Testis (tissue), 3 donors: ENCODE data around the gene C11orf24. TPM values are rescaled to one million over a fixed set of nuclear protein-coding genes. Genes with fewer than 3 reads are reported as not detected.

Source experiments
- DNase-seq: peaks from one replicate; pipeline ENCODE4 v3.0.0-alpha.2; 2019
- H3K27ac ChIP-seq, 2 donors: fragments of 200-600 bp; sonication (generic); one replicate each; pipeline ENCODE4 v1.5.1; 2019
- H3K27me3 ChIP-seq: fragments of 200-600 bp; sonication (generic); one replicate; pipeline ENCODE4 v1.5.1; 2019
- H3K36me3 ChIP-seq: fragments of 200-600 bp; sonication (generic); one replicate; pipeline ENCODE4 v1.5.1; 2017; ENCODE audit warnings: low read depth; ENCODE audit errors: missing control alignments
- H3K4me1 ChIP-seq: fragments of 200-600 bp; sonication (generic); one replicate; pipeline ENCODE4 v1.5.1; 2019
- H3K4me3 ChIP-seq, 2 donors: fragments of 200-600 bp; sonication (generic); one replicate each; pipeline ENCODE4 v1.5.1; 2017 to 2019
- H3K9me3 ChIP-seq: fragments of 200-600 bp; sonication (generic); one replicate; pipeline ENCODE4 v1.5.1; 2017
- CTCF ChIP-seq, 3 experiments: fragments of 450-650 bp in 2 of 3; fragments of 200-600 bp in 1 of 3; sonication (generic) in 1 of 3; IDR thresholded peaks; one replicate each; pipeline ENCODE4 v1.5.1; 2016 to 2019; ENCODE audit warnings: antibody characterized with exemption in 3 of 3, mild to moderate bottlenecking in 2 of 3, moderate library complexity in 1 of 3
- POLR2A ChIP-seq: fragments of 450-650 bp; IDR thresholded peaks from one replicate; pipeline ENCODE4 v1.6.1; 2017; ENCODE audit warnings: antibody characterized with exemption, mild to moderate bottlenecking, moderate library complexity
- WGBS, 2 donors: methylation state at CpG; one replicate each; pipeline ENCODE4 v1.1.5; 2018; 5-methylcytosine and 5-hydroxymethylcytosine counted together
- intact Hi-C: fragments of 100-400 bp; cut with DNase I; formaldehyde crosslinking; loops from one replicate; pipeline ENCODE4 v1.15.1; 2023; ENCODE audit warnings: low total_unique reads
- polyA plus RNA-seq: library from polyadenylated mRNA; stranded (reverse); fragments of 350-450 nt; fragmentation: Illumina TruSeq; extraction: RNeasy Lipid Tissue Mini Kit (QIAGEN cat#74804); gene quantifications from one replicate; pipeline ENCODE4 v1.2.3, GENCODE V29; 2014; ENCODE audit warnings: low read depth, low replicate concordance; ENCODE audit not compliant: insufficient read depth
- total RNA-seq, 2 donors: library from RNA; depleted of rRNA; stranded (reverse); fragments of >200 nt; gene quantifications; one replicate each; pipeline ENCODE4 v1.2.3, GENCODE V29; 2016

The C11orf24 gene
- total and polyA plus RNA-seq, 3 donors from 2014 or later = 29.6 to 87.7 (median 65.7) TPM

DNA sequence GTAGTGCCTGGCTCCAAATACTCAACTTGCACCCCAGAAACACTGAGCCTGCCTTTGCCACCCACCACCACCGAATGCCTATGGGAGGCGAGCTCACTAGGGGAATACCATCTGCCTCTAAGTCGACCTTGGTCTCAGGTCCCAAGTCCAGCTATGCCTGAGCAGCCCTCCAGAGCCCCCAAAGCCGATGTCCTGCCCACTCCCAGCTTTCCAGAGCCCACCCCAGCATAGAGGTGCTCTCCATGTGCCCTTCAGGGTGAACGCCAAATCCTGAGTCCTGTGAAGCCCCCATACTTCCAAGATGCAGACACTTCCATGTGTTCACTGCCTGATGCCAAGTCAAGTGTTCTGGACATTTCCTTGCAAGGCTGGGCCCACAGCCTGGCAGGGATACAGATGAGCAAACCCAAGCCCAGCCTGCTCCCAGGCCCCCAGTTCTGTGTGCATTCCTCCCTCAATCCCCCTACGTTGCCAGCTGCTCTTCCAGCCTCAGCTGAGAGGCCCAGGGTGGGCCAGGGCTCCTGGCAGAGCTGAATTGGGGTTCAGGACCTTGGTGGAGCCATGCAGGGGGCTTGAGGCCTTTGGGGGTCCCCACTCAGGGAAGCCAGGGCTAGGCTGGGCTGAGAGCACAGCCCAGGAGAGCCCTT is 56.1 kb downstream of the C11orf24 start:
- no peaks in the 10 kb centered on the region for H3K27me3 ChIP-seq
- DNase-seq = no peak
- intact Hi-C loops = no loop called here
- no peak overlapping the region for H3K27ac ChIP-seq
- TF ChIP-seq POLR2A = no peak
- TF ChIP-seq CTCF (IDR thresholded peaks at IDR 0.05) = no peak
- H3K4me3 ChIP-seq = no peak overlapping the region
- H3K4me1 ChIP-seq = peaks cover 15% of the 10 kb centered on the region
- H3K9me3 ChIP-seq = no peaks in the 10 kb centered on the region
- 60 to 61% methylated on average over 6 of the region's 6 CpGs for WGBS, 2 donors
- H3K36me3 ChIP-seq = no peaks in the 10 kb centered on the region

DNA sequence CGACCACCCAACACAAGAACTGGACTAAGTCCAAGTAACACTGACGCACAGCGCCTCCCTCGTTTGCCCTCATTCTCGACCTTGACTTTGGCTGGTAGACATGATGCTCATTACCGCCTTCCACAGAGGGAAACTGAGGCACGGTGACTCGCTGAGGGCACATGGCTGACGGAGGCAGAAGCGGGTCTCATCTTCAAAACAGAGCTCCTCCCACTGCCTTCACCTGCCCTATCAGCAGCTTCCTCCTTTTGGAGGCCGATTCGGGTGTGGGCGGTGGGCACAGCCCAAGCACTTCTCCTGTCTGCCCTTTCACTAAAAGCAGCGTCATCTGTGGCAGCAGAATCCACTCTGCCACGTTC is 56.7 kb downstream of the C11orf24 start:
- peaks cover 16% of the 10 kb centered on the region for H3K4me1 ChIP-seq
- TF ChIP-seq CTCF (IDR thresholded peaks at IDR 0.05) (no peak), POLR2A (no peak)
- no peaks in the 10 kb centered on the region for H3K9me3 ChIP-seq
- H3K27me3 ChIP-seq = no peaks in the 10 kb centered on the region
- DNase-seq = no peak
- H3K4me3 ChIP-seq = no peak overlapping the region
- 19 to 39% methylated on average over 13 to 15 of the region's 15 CpGs for WGBS, 2 donors
- no peaks in the 10 kb centered on the region for H3K36me3 ChIP-seq
- H3K27ac ChIP-seq = no peak overlapping the region
- intact Hi-C loops = no loop called here

DNA sequence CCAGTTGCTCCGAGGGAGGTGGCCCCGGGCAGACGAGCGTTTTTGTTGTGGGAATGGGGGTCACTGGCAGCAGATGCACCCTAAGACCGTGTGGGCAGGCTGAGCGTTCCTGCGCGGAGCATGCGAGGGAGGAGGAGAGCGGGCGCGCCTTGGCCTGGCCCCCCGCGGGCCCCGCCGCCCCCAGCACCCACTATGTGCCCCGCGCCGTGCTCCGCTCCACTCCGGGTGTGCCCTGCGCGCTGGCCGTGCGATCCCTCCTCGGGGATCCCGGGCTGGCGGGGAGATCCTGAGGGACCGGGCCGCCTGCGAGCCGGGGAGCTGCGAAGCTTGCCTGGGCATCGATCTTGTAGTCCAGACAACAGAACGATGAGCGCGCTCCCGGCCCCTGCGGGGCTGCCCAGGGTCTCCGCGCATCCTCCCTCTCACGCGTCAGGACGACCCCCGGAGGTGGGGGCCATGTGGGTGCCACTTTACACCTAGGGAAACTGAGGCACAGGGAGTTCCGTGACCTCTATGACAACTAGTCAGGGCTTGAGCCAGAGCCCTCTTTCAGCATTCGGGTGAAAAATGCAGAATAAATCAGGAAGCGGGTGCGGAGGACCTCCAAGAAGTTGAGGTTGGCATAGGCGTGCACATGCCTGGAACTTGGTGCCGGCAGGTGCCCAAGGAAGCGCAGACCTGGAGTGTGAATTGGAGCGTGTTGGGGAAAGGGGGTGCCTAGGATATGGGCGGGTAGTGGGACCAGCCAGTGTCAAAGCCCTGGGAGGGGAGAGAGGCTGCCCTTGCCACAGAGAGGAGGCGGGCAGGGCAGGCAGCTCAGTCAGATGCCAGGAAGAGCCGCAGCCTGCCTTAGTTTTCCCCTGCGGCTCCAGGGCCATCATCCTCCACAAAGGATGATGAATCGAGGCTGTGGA is 57.3 kb downstream of the C11orf24 start:
- WGBS, 2 donors = 11 to 44% methylated on average over 13 to 51 of the region's 58 CpGs
- H3K9me3 ChIP-seq = no peaks in the 10 kb centered on the region
- TF ChIP-seq CTCF (IDR thresholded peaks at IDR 0.05) (no peak), POLR2A (no peak)
- intact Hi-C loops = no loop called here
- peak; percentile 37 for DNase-seq
- peaks cover 22% of the 10 kb centered on the region for H3K4me1 ChIP-seq
- H3K36me3 ChIP-seq = no peaks in the 10 kb centered on the region
- peak overlapping the region; percentile 77 to 90 for H3K4me3 ChIP-seq
- H3K27ac ChIP-seq = peak overlapping the region; percentile 99
- no peaks in the 10 kb centered on the region for H3K27me3 ChIP-seq

DNA sequence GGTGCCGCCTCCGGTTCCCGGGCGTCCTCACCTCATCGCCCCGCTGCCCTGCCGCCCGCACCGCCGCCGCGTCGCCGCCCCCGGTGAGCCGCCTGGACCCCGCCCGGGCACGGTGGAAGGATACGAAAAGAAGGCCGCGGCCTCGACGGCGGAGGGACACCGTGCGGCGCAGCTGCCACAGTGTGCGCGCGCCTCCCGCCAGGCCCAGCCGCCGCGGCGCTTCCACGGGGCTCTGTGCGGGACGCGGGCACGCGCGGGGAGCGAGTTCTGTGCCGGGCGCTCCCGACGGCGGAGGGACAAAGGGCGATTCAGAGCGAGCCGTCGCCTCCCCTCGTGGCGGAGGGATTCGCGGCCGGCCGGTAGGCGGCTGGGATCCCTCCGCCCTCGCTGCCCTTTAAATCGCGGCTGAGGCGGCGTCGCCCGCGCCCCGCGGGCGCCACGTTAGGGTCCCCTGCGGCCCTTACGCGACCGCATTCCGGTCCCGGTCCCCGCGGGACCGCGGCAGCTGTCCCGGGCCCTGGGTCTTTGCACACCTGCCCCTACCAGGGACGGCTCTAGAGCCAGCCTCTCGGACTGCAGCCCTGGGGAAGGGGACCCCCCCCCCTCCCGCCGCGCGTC is 58.1 kb downstream of the C11orf24 start:
- no peaks in the 10 kb centered on the region for H3K36me3 ChIP-seq
- H3K4me1 ChIP-seq = peaks cover 30% of the 10 kb centered on the region
- peak; percentile 94 for DNase-seq
- H3K27ac ChIP-seq = peak overlapping the region; percentile 99
- no peaks in the 10 kb centered on the region for H3K9me3 ChIP-seq
- TF ChIP-seq CTCF (IDR thresholded peaks at IDR 0.05) (no peak), POLR2A (peak; percentile 91)
- intact Hi-C loops = no loop called here
- WGBS, 2 donors = 0% methylated on average over 30 of the region's 90 CpGs; no CpG with 5 or more reads in 1 of the 2 donors
- no peaks in the 10 kb centered on the region for H3K27me3 ChIP-seq
- peak overlapping the region; percentile 77 to 90 for H3K4me3 ChIP-seq
